ENCODE data around the gene ACVR1B. TPM values are rescaled to one million over a fixed set of nuclear protein-coding genes. Genes with fewer than 3 reads are reported as not detected.
"Not testable (repeated sequence)": the region's sequence is repeated elsewhere in the genome, so short reads cannot be mapped to it uniquely, and the experiment has no call there.

The ACVR1B gene
- total RNA-seq, 1 donor, result 17.1 TPM

DNA sequence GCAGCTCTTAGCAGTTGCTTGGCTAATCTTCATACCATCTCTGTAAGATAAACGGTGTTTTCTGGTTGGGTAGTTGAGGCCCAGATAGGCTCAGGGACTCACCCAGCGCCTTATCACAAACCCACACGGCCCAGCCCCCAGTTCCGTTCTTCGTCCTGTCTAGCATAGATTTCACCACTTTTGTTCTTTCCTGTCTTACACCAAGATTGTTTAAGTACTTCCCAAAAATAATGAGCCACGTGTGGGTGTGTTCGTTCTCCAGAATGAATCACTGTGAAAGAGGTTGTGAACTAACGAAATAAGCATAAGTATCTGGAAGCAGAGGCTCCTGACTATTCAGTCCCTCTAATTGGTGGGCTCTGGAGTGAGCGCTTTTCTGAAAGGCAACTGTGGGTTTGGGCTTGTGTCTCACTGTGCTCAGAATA lies 21.4 kb downstream of the ACVR1B start:
- no peak for TF ChIP-seq CTCF (IDR thresholded peaks at IDR 0.05; ENCODE audit: insufficient read depth, low read length)

GRCh38 chr12:51973560-51973959 lies 22.1 kb downstream of the ACVR1B start:
- no peak for TF ChIP-seq CTCF (IDR thresholded peaks at IDR 0.05; ENCODE audit: insufficient read depth, low read length)
- no peak overlapping the region for H3K4me3 ChIP-seq (ENCODE audit: low read depth, low read length)
- peak; percentile 80 for DNase-seq (ENCODE audit: low read depth)

More for the DNA sequence above, 21.4 kb downstream of the ACVR1B start:
- H3K4me3 ChIP-seq (ENCODE audit: low read depth, low read length), result no peak overlapping the region
- peak; percentile 91 for DNase-seq (ENCODE audit: low read depth)

DNA sequence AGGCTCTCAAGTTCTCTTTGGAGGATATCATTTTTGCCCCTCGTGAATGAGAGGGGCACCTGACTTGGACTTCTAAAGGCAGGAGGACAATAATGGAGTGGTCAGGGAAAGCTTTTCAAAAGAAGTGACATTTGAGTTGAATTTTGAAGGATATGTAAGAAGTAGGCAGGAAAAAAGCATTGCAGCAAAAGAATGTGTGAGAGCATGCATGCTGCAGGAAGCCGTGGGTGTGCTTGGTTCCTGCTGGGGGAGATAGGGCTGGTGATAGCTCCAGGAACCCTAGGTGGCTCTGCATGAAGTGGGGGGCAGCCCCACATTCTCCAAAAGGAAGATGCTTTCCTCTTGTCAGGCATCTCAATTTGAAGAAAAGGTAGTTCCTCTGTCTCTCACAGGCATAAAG lies 23.1 kb downstream of the ACVR1B start:
- H3K4me3 ChIP-seq (ENCODE audit: low read depth, low read length), result no peak overlapping the region
- DNase-seq (ENCODE audit: low read depth), result no peak
- TF ChIP-seq CTCF (IDR thresholded peaks at IDR 0.05; ENCODE audit: insufficient read depth, low read length), result no peak

DNA sequence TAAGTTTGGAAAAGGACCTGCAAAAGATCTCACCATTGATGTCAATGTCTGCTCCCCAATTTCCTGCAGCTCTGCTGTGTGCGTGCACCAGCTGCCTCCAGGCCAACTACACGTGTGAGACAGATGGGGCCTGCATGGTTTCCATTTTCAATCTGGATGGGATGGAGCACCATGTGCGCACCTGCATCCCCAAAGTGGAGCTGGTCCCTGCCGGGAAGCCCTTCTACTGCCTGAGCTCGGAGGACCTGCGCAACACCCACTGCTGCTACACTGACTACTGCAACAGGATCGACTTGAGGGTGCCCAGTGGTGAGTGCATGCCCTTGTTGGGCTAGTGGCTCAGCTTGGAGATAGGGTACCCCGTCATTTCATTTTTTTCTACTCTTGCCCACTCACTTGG lies 23.7 kb downstream of the ACVR1B start:
- no peak for TF ChIP-seq CTCF (IDR thresholded peaks at IDR 0.05; ENCODE audit: insufficient read depth, low read length)
- no peak for DNase-seq (ENCODE audit: low read depth)
- H3K4me3 ChIP-seq (ENCODE audit: low read depth, low read length), result no peak overlapping the region

DNA sequence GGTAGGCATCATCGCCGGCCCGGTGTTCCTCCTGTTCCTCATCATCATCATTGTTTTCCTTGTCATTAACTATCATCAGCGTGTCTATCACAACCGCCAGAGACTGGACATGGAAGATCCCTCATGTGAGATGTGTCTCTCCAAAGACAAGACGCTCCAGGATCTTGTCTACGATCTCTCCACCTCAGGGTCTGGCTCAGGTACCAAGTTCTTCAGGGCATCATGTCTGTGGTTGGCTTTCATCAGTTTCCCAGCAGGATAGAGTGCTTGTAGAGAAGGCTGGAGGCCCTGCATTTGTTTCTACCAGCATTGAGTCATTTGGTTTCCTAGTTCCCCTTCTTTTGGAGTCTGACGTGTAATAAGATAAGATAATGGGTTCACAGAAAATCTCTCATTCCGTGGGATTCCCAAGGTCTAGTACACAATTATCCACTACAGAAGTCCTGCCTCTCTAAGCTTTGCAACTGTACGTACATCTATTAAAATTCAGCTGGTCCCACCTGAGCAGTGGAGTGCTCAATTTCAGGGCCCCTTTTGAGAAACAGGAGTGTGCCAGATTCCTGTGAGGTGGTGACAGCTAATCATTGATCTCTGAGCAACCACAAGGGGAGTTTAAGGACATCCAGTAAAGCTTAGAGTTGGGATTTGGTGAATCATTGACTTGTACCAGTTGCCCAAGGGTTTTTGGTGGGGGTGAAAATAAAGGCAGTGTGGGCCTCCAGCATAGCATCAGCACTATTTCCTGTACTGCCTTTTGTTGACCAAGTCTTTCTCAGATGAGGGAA lies 25.1 kb downstream of the ACVR1B start:
- DNase-seq (ENCODE audit: low read depth), result peak; percentile 84

GRCh38 chr12:51977320-51977753 lies 25.8 kb downstream of the ACVR1B start:
- DNase-seq (ENCODE audit: low read depth), result peak; percentile 43
- H3K4me3 ChIP-seq (ENCODE audit: low read depth, low read length), result no peak overlapping the region
- TF ChIP-seq CTCF (IDR thresholded peaks at IDR 0.05; ENCODE audit: insufficient read depth, low read length), result no peak

More for the DNA sequence above, 25.1 kb downstream of the ACVR1B start:
- H3K4me3 ChIP-seq (ENCODE audit: low read depth, low read length), result no peak overlapping the region
- TF ChIP-seq CTCF (IDR thresholded peaks at IDR 0.05; ENCODE audit: insufficient read depth, low read length), result no peak

DNA sequence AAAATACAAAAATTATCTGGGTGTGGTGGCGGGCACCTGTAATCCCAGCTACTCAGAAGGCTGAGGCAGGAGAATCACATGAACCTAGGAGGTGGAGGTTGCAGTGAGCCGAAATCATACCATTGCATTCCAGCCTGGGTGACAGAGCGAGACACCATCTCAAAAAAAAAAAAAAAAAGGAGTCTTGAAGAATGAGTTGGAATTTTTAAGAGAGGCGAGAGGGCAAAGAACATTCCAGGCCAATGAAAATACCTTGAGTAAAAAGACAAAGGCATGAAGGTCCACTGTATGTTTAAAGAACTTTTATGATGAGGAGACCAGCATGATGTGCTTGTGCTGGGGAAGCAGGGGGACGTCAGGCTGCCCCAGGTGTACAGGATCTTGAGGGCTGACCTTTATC lies 27.8 kb downstream of the ACVR1B start:
- DNase-seq (ENCODE audit: low read depth); H3K4me3 ChIP-seq (ENCODE audit: low read depth, low read length): not testable (repeated sequence)

Measured in fibroblast of the aortic adventitia (primary cell).